Suprapubic skin (tissue), 3 donors: ENCODE measurements around the gene KDM4F.

Source experiments
- CTCF ChIP-seq, 2 donors: fragments of 200-600 bp in 1 of 2; fragments of 450-650 bp in 1 of 2; sonication (generic) in 1 of 2; IDR thresholded peaks; one replicate each; pipeline ENCODE4 v1.5.1; 2016 to 2019; ENCODE audit warnings: antibody characterized with exemption in 2 of 2, mild to moderate bottlenecking in 1 of 2, moderate library complexity in 1 of 2
- POLR2A ChIP-seq, 2 donors: fragments of 450-650 bp; IDR thresholded peaks; one replicate each; pipeline ENCODE4 v1.6.1; 2017; ENCODE audit warnings: antibody characterized with exemption in 2 of 2, mild to moderate bottlenecking in 2 of 2, moderate library complexity in 2 of 2

GRCh38 chr11:95011376-95011775 lies 37.8 kb upstream of the KDM4F start:
- TF ChIP-seq POLR2A (IDR thresholded peaks at IDR 0.05) = no peak
- TF ChIP-seq CTCF (IDR thresholded peaks at IDR 0.05) = no peak
